Hippocampal formation (tissue), 2 donors: ENCODE results near the gene SFT2D3.

Experiments used
- DNase-seq, 2 donors: peaks; one replicate each; lab custom pipeline; 2025; lab: John Stamatoyannopoulos, UW

The SFT2D3 gene, protein sequence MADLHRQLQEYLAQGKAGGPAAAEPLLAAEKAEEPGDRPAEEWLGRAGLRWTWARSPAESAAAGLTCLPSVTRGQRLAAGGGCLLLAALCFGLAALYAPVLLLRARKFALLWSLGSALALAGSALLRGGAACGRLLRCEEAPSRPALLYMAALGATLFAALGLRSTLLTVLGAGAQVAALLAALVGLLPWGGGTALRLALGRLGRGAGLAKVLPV

DNA sequence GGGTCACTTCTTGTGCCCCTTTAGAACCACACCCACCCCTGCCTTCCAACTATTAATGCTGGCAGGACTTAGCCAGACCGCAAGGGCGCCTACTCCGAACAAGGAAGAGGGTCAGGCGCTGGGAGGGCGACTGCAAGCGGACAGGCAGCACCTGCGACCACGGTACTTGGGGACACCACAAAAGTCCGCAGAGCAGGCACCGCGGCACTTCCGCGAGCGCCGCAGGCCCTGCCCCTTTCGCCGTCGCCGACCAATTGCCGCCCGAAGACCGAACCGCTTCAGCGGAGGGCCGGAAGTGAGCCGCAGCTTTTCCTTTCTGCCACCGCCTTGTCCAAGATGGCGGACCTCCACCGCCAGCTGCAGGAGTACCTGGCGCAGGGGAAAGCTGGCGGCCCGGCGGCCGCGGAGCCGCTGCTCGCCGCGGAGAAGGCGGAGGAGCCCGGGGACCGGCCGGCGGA is at the start of gene SFT2D3:
Gene SFT2D3, plus strand, starts transcription at position 305 of the 458 bp plus-strand sequence. Its CDS starts 32 bp downstream, at position 337.
- DNase-seq = peak; percentile 87 to 89

GRCh38 chr2:127651971-127652550 is 49.2 kb upstream of the SFT2D3 start:
- peak; percentile 52 to 77 for DNase-seq

DNA sequence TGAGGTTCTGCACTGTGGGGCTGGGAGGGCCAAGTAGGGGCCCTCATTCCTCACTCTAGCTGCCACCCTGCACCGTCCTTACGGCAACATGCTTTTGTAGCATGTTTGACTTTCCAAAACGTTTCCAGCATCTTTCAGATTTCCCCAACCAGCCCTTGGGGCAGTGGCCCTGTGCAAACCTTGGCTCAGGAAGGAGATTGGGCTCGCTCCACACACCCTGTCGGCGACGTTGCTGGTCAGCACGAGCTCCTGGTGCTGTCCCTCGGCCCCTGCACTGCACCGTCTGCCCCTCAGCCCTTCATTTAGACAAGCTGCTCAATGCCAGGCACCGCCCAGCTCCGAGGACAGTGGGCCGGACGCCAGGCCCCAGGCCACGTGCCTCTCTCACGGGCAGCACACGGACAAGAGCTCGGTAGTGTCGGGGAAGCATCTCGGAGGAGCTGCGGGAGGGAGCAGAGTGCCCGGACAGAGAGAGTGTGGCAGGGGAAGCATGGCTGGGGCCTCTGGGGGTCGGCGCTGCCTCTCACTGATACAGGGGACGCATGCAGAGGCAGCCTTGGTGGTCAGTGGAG is 48.4 kb upstream of the SFT2D3 start:
- no peak for DNase-seq

- no peak for DNase-seq
These were observed 47.7 kb upstream of the SFT2D3 start for GRCh38 chr2:127653421-127654083.

DNA sequence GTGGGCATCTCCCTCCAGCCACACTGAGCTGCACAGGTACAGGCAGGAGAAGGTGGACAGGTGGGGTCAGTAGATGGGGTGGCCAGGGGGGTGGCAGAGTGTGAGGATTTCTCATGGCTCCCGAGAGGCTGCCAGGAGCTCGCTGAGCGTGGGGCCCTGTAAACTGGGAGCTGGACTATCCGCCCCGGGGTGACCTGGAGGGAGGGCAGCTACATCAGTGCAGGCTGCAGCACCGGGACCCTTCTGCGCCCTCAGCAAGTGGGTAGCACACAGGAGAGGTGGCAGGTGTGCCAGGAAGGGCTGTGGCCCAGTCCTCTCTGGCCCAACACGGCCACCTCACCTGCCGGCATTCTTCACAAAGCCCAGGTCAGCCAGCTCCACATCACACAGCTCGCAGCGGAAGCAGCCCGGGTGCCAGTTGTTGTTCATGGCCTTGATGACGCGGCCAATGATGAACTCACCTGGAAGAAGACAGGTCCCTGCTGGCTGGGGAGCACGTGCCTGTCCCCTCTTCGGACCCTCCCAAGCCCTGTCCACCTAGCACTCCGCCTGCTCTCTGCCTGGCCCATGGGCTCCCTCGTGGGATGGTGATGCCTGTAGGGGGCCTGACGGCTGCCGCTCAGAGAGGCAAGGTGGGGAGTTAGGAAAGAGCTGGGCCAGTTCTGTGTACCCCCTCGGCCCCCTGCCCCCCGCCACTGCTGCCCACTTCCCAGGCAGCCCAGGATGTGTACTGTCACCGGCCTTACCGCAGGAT is 47.0 kb upstream of the SFT2D3 start:
- no peak for DNase-seq

- no peak for DNase-seq
These were observed 46.5 kb upstream of the SFT2D3 start for GRCh38 chr2:127654838-127655175.

DNA sequence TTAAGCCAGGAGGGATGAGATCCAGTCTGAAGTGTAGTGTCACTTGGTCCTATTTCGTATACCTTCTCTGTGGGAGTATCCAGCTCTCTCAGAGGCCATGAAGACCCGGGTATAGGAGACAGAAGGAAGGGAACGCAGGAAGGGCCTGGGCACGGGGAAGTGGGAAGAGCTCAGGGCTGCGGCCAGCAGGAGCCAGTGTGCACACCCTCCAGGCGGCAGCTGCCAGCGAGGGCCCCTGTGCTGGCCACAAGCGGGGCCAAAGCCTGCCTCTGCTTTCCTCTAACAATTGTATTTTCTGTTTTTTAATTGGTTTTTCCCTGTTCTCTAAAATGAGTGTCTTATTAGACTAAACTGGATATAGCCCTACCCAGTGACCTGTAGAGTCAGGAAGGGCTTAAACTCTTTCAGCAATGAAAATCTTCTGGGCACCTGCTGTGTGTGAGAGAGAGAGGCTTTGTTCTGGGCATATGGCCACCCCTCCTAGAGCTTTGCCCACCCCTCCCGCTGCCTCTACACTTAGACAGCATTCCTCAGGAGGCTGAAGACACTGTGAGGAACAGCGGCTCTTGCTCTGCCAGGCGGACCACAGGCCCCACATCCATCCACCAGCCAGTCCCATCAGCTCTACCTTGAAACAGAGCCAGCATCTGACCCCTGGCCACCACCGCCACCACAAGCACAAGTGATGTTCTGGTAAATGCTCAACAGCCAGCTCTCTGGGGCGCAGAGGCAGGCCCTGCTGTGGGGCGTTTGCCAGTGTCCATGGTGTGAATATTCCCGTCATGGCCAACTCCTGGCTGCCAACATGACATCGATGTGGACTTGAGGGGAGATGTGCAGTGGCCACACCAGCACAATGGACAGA is 45.9 kb upstream of the SFT2D3 start:
- no peak for DNase-seq

GRCh38 chr2:127656569-127657231 is 44.6 kb upstream of the SFT2D3 start:
- no peak for DNase-seq

DNA sequence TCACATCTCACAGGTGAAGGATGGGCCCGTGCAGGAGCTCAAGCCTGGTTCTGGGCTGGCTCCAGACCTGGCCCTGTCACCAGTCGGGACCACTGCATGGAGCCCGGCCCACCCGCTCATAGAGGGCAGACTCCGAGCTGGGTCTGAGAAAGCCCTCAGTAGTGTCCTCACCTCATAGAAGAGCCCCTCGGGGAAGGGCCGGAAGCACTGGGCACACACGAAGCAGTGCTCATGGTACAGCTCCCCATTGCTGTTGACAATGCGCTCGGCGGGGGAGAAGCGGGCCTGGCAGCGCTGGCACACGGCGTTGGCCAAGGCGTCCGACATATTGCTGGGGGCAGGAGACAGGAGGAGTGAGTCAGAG is 44.1 kb upstream of the SFT2D3 start:
- no peak for DNase-seq

- no peak for DNase-seq
These were observed 43.2 kb upstream of the SFT2D3 start for GRCh38 chr2:127658146-127658545.

GRCh38 chr2:127658641-127659407 is 42.5 kb upstream of the SFT2D3 start:
- no peak for DNase-seq

DNA sequence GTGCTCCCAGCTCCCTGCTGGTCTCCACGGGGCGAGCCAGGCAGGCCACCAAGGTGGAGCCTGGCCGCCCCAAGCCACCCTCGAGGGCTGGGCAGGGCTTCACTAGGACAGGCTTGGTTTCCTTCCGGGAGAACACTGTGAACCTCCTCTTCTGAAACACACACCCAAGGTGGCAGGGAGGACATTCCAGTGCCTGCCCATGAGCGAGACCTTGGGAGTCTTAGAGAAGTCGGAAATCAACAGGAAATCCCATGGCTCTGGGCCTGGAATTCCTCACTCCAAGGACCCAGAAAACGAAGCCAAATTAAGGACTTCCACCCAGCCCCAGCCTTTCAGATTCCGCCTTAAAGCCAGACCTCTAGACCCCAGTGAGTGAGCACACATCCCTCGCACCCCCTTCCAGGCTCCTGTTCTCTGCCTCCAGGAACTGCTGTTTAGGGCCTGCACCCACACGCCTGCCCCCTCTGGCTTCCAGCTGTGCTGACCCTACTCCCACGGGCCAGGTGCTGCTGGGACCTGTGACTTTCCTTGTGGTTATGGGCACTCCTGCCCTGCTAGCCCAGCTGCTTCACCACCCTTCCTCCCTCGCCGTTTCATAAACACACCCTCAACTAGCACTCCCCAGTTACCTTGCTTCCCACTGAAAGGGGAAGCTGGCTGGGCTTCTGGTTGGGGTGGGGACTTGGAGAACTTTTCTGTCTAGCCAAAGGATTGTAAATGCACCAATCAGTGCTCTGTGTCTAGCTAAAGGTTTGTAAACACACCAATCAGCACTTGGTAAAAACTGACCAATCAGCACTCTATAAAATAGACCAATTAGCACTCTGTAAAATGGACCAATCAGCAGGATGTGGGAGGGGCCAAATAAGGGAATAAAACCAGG is 41.6 kb upstream of the SFT2D3 start:
- no peak for DNase-seq

GRCh38 chr2:127660291-127660578 is 41.1 kb upstream of the SFT2D3 start:
- DNase-seq = no peak

GRCh38 chr2:127661072-127661649 is 40.1 kb upstream of the SFT2D3 start:
- DNase-seq = peak; percentile 19 to 54

GRCh38 chr2:127661949-127662510 is 39.3 kb upstream of the SFT2D3 start:
- no peak for DNase-seq

GRCh38 chr2:127662937-127663565 is 38.2 kb upstream of the SFT2D3 start:
- DNase-seq = no peak

- no peak for DNase-seq
These were observed 37.7 kb upstream of the SFT2D3 start for GRCh38 chr2:127663566-127664064.
